COR-L47 (cell line): ENCODE measurements around the gene COX6A2.

ENCODE experiments used
- DNase-seq: peaks from one replicate; lab custom pipeline; 2025; lab: John Stamatoyannopoulos, UW

The COX6A2 gene

DNA sequence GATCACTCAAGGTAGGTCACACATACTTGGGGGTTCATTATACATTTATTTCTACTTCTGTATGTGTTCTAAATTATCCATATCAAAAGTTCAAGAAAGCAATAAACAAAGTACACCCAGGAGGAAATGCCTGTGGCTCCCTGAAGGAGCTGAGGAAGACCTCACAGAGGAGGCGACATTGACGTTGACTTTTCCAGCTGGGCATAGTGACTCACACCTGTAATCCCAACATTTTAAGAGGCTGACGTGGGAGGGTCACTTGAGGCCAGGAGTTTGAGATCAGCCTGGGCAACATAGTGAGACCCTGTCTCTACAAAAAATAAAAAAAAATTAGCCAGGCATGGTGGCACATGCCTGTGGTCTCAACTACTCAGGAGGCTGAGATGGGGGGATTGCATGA, 18.7 kb downstream of the COX6A2 start:
- DNase-seq = no peak

DNA sequence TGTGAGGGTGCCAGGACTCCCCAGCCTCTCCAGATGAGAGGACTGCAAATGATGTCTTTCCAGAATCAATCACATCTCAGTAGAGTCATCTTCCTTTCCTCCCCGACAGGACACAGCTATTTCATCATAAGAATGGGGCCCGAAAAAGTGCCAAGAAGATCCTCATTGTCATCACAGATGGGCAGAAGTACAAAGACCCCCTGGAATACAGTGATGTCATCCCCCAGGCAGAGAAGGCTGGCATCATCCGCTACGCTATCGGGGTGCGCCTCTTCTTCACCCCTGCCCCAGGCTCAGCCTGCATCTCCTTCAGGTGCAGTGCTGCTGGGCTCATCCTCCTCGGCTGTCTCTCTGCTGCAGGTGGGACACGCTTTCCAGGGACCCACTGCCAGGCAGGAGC, 20.8 kb downstream of the COX6A2 start:
- no peak for DNase-seq

DNA sequence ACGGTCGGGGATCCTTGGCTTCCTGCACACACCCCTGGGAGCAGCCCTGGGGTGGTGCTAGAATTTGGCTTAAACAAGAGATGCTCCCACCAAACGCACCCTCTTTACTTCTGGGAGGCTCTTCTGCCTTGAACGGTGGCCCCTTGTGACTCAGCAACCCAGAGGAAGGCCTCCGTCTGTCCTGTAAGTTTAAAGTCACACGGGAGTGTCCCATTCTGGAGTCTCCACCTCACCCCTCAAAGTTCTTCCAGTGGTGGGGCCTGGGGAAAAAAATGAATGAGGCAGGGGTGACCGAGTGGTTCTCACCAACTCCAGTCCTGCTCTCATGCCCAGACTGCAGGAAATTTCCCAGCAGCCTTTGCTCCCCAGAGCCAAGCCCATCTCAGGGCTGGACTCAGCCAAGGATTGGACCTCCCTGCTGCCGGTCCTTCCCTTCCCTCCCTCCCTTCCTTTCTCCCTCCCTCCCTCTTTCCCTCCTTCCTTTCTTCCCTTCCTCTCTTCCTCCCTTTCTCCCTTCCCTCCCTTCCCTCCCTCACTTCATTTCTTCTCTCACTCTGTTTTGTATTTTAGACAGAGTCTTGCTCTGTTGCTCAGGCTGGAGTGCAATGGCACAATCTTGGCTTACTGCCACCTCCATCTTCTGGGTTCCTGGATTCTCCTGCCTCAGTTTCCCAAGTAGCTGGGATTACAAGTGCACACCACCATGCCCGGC, 23.7 kb downstream of the COX6A2 start:
- no peak for DNase-seq

DNA sequence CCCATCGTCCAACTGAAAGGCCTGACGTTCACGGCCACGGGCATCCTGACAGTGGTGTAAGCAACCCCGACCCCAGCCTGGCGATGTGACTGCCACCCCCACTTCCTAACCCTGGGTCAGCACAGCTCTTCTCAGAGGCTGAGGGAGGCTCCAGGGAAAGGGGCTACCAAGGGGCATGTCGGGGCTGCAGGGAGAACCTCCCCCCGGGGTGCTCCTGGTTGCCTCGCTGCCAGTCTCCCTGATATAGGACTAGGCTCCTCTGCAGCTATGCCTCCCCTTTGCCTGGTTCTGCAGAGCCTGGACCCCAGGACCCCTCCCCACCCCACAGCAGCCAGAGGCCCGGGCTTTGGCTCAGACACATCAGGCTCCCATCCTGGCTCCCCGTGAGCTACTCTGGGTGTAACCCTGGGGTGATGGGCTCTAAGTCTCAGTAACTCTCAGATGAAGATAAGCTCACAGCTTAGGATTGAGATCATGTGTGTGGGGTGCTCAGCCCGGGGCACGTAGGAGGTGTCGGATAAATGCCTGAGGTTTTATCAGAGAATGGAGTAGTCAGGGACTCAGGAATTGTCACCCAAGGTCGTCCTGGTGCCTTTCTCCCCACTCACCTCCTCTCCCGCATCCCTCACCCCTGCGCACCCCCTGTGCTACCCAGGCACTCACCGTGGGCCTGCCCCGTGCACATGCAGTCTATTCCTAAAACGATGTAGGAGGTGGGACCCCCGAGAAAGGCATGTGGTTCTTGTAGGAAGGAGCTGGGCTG, 24.4 kb downstream of the COX6A2 start:
- no peak for DNase-seq

DNA sequence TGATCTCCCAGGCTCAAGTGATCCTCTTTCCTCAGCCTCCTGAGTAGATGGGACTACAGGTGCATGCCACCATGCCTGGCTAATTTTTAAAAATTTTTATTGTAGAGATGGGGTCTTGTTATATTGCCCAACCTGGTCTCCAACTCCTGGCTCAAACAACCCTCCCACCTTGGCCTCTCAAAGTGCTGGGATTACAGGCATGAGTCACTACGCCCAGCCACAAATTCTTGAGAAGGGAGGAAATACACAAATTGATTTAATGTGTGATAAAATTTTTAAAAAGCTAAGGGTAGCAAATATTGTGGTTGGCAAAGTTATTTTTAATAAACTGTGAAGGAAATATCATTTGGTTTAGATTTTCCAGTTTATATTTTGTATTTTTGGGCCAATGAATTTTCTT, 25.5 kb downstream of the COX6A2 start:
- DNase-seq = no peak

DNA sequence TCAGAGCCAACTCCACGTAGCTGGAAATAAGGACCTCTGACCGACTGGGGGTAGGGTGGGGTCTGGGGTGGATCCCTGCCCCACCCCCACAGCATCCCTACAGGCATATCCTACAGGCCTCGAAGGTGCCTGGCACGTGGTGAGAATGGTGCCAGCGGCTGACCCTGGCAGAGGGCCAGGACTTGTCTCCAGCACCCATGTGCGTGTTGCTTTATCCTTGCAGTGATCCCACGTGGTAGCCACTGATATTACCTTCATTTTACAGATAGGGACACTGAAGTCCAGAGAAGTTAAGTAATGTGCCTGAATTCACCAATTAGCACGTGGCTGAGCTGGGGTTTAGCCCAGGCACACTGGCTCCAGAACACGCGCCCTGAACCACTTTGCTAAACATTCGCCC, 26.7 kb downstream of the COX6A2 start:
- DNase-seq = no peak

DNA sequence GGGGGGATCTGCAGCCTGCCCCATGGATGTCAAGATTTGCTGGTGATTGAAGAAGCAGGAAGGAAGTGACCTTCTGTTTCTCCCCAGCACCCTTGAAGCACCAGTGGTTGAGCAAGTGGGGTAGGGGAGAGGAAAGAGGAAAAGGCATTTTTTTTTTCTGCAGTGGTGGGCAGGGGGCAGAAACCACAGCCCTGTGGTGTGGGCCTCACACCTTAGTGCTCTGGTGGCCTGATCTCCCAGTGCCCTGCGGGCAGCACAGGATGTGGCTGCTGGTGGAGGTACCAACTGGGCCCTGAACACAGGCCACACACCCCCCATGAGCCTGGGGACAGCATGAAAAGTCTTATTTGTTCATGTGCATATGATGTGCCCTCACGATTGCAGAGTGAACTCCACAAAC, 28.0 kb downstream of the COX6A2 start:
- DNase-seq = no peak

DNA sequence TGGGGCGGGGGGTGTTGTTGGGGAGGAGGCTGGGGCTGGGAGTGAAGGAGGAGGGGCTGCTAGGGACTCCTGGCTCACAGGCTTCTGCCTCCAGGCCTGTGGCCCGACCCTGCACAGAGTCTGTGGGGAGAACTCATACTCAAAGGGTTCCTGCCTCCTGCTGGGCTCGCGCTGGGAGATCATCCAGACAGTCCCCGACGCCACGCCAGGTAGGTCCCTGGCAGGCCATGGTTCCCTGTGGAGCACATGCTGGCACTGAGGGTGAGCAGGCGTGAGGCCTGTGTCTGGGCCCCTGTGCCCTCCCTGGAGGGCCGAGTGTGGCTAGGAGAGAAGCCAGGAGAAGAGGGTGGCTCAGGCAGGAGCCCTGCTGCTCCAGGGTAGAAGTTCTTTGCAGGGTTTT, 30.5 kb downstream of the COX6A2 start:
- DNase-seq = no peak

DNA sequence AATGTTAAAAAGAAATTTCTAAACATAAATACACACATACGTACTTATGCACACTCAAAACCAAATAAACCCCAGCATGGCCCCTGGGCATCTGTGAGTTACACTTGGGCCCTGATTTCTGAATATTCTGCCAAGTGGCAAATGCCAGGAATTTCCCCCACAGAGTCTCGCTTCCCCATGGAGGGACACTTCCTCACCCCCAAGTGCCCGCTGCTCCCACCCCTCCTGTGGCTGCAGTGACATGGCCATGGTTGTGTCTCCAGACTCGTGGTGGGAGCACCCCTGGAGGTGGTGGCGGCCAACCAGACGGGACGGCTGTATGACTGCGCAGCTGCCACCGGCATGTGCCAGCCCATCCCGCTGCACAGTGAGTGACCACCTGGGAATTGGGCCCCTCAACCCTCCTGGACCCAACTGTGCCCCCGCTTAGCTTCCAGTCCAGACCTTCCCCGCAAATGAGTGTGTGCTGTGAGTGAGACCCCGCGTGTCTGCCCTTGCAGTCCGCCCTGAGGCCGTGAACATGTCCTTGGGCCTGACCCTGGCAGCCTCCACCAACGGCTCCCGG, 31.0 kb downstream of the COX6A2 start:
- DNase-seq = no peak

DNA sequence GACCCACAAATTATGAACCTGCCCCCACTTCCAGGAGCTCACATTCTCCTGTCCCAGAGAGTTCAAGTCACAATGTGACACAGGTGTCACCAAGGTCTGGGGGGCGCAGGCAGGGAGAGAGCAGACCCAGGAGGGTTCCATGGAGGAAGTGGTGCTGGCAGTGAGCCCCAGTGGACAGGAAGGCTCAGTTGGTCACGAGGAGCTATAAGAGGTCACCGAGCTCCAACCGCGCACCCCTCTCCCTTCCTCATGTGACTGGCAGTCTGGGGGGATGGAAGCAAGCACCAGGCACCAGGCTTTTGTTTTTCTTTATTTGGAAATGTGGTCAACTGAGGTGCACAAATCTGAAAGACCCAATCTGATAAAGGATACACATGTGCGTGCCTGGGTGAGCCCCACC, 32.5 kb downstream of the COX6A2 start:
- DNase-seq = no peak

DNA sequence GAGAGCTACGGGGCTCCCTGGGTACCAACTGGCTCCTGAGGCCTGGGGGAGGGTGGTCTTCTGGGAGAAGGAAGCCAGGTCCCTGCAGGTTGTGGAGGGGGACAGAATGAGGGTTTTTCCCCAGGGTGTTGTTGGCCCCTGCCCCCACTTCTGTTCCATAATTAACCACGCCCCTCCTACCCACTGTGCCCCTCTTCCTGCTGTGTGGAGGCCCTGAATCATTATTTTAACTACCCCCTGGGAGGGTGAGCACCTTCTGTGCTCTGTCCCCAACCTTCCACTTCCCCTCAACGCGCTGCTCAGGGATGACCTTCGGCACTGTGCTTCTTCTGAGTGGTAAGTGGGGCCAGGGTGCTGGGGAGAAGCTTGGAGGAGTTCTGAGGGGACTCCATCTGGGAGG, 35.1 kb downstream of the COX6A2 start, which contains the start of gene ITGAD:
TSS of gene ITGAD (plus strand) at position 280 of the 400 bp plus-strand sequence. CDS start at position 306, 26 bp downstream.
- DNase-seq = no peak

DNA sequence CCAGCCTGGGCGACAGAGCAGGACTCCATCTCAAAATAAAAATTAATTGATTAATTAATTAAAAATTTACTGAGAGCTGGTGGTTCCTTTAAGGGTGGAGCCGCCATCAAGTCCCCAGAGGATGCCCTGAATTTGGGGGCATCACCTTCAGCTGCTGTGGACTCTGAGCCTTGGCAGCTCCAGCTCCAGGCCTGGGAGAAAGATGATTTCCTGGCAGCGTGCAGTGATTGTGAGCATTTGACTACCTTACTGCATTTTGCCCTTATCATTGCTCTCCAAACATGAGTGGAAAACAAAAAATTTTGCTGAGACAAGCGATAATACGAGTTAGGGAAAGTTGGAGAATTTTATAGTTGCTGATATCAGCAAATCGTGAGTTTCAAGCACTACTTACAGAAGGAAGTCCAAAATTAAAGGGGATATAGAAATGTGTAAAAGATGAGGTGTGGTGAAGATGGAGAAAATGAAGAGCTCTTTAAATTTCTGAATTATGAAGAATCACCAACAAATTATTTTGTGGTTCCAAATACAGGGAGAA, 37.6 kb downstream of the COX6A2 start:
- no peak for DNase-seq

DNA sequence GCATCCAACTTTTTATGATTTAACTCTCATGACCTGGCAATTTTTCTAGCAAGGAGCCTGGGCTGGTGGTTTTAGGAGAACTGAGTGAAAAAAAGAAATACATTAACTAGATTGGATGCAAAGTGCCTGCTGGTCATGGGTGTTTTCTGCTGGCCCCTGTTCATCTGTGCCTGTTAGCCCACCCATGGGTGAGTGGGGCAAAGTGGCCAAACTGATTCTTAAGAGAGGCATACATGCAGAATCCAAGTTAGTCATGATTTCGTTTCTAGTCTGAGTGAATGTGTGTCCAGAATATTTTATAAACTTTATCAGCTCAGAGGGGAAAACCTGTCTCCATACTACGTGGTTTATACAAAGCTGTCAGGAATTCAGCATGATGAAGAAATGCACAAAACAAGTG, 39.6 kb downstream of the COX6A2 start:
- no peak for DNase-seq

DNA sequence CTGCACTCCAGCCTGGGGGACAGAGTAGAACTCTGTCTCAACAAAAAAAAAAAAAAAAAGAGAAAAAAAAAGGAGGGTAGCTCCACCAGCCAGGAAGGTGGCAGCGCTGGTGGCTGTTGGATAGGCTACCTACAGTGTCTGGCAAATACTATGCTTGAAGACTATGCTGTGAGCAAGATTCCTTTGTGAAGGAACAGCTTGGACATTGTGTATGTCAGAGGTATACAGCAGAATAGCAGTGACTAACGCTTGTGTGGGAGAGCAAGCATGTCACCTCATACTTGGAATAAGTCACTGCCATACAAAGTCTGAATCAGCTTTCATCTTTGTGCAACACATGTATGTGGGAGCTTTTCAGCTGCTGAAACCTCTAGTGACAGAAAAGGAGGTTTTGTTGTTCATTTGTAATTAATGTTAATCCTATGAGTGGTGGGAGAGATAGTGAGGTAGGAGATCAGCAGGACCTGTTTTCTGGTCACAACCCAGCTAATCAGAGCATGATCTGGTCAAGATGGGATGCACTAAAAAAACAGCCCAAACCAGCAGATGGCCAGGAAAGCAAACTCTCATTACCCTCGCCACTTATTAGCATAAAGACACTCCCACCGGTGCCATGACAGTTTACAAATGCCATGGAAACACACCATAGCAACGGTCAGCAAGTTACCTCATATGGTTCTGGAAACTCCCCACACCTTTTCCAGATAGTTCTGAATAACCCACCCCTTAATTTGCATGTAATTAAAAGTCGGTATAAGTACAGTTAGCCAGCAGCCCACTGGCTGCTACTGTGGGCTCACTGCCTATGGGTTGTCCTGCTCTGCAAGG, 41.8 kb downstream of the COX6A2 start:
- DNase-seq = no peak

DNA sequence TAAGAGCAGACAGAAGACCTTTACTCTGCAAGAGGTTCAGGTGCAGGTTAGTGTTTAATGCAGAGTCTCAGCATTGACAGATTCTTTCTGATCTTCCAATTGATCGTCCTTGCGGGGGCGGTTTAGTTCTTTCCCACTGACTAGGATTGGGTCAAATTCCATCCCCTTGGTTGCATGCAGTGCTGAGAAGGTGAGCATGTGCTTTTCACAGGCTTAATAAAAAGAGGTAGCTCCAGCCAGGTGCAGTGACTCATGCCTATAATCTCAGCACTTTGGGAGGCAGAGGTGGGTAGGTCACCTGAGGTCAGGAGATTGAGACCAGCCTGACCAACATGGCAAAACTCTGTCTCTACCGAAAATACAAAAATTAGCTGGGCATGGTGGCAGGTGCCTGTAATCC, 42.5 kb downstream of the COX6A2 start:
- DNase-seq = no peak

DNA sequence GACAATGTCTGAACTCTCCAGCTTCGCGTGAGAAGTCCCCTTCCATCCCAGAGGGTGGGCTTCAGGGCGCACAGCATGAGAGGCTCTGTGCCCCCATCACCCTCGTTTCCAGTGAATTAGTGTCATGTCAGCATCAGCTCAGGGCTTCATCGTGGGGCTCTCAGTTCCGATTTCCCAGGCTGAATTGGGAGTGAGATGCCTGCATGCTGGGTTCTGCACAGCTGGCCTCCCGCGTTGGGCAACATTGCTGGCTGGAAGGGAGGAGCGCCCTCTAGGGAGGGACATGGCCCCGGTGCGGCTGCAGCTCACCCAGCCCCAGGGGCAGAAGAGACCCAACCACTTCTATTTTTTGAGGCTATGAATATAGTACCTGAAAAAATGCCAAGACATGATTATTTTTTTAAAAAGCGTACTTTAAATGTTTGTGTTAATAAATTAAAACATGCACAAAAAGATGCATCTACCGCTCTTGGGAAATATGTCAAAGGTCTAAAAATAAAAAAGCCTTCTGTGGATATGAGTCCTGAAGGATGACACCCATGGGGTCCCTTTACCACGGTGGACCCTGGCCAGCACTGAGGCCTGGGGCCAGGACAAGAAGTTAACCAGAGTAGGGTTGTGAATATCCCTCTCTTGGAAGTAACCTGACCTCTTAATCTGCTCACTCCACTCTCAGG, 45.5 kb downstream of the COX6A2 start:
- DNase-seq = peak; percentile 26

DNA sequence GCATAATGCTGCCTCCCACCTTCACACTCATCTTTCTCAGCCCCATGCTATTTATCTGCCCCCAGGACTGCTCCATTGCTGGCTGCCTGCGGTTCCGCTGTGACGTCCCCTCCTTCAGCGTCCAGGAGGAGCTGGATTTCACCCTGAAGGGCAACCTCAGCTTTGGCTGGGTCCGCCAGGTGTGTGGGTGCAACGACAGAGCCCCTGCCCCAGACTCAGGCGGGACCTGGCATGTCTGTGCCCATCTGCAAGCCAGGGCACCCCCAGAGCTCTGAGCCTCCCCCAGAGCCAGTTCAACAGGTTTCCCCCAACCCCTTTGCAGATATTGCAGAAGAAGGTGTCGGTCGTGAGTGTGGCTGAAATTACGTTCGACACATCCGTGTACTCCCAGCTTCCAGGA, 48.0 kb downstream of the COX6A2 start:
- no peak for DNase-seq
